ENCODE data around the gene KLF7. TPM values are rescaled to one million over a fixed set of nuclear protein-coding genes. Genes with fewer than 3 reads are reported as not detected.

The KLF7 gene
- total and polyA plus RNA-seq, 9 of the 15 experiments (the other 6 are each of a cell fraction or from before 2014, with no cell fraction given): 0.04 to 0.54 (median 0.07) TPM

GRCh38 chr2:207202645-207203044 lies 36.9 kb upstream of the KLF7 start (continued):
- TF ChIP-seq REST (IDR thresholded peaks at IDR 0.05; ENCODE audit: borderline replicate concordance) (peak; percentile 97), REST (CRISPR knock-in tag; IDR thresholded peaks at IDR 0.05; ENCODE audit: low read depth) (peak; percentile 89), MYBL2 (IDR thresholded peaks at IDR 0.05; ENCODE audit: low read depth) (no peak), MYBL2 (CRISPR knock-in tag; IDR thresholded peaks at IDR 0.05; ENCODE audit: borderline replicate concordance) (no peak), AFF1 (IDR thresholded peaks at IDR 0.05; ENCODE audit: low read depth in 1 of 2, partially characterized antibody in 2 of 2) (peak in 1 of 2 experiments; percentile 36), ZBTB49 (CRISPR knock-in tag; IDR thresholded peaks at IDR 0.05; ENCODE audit: borderline replicate concordance) (no peak), ZNF282 (CRISPR knock-in tag; IDR thresholded peaks at IDR 0.05) (no peak), ETV6 (IDR thresholded peaks at IDR 0.05; ENCODE audit: borderline replicate concordance in 1 of 2, low read depth in 2 of 2, low read length in 1 of 2) (no peak), ETV6 (CRISPR knock-in tag; IDR thresholded peaks at IDR 0.05; ENCODE audit: borderline replicate concordance) (no peak), SAFB (IDR thresholded peaks at IDR 0.05; ENCODE audit: borderline replicate concordance, low read depth, low read length) (no peak), KDM4B (IDR thresholded peaks at IDR 0.05; ENCODE audit: borderline replicate concordance in 2 of 2, low read depth in 1 of 2) (no peak), ZNF79 (CRISPR knock-in tag; IDR thresholded peaks at IDR 0.05; ENCODE audit: low read depth) (no peak), EHMT2 (IDR thresholded peaks at IDR 0.05) (peak; percentile 96), HIVEP1 (CRISPR knock-in tag; IDR thresholded peaks at IDR 0.05) (no peak)
